HL-60/S4 treated with retinoic acid at 250 ng/mL for 4 days and 3 days (cell line): ENCODE data around the gene NCDN.

Source experiments
- in situ Hi-C: fragments of 300-500 bp; cut with MboI; formaldehyde crosslinking; loops from 2 replicates; pipeline ENCODE4 v1.7.0; 2022; ENCODE audit warnings: low sequenced_read_pairs

Gene NCDN

GRCh38 chr1:35557611-35558373 is at the start of gene NCDN:
TSS of gene NCDN (plus strand) at chr1:35557799. CDS start at chr1:35558191, 392 bp downstream.
- in situ Hi-C loops, result no loop called here

GRCh38 chr1:35507947-35508346 is 49.7 kb upstream of the NCDN start:
- in situ Hi-C loops, result no loop called here

GRCh38 chr1:35509558-35509957 is 48.0 kb upstream of the NCDN start:
- in situ Hi-C loops, result no loop called here

- in situ Hi-C loops, result no loop called here
Measured at GRCh38 chr1:35511305-35511704, 46.3 kb upstream of the NCDN start.

- in situ Hi-C loops, result no loop called here
Measured at GRCh38 chr1:35518183-35518582, 39.4 kb upstream of the NCDN start.

GRCh38 chr1:35519432-35519831 is 38.2 kb upstream of the NCDN start:
- in situ Hi-C loops, result no loop called here

- in situ Hi-C loops, result no loop called here
Measured at GRCh38 chr1:35524106-35524505, 33.5 kb upstream of the NCDN start.

- in situ Hi-C loops, result no loop called here
Measured at GRCh38 chr1:35530168-35530567, 27.4 kb upstream of the NCDN start.

- in situ Hi-C loops, result no loop called here
Measured at GRCh38 chr1:35530946-35531345, 26.7 kb upstream of the NCDN start.

- in situ Hi-C loops, result no loop called here
Measured at GRCh38 chr1:35531368-35531767, 26.2 kb upstream of the NCDN start.

GRCh38 chr1:35532497-35533223 is 24.9 kb upstream of the NCDN start:
- in situ Hi-C loops, result no loop called here

GRCh38 chr1:35533586-35533985 is 24.0 kb upstream of the NCDN start:
- in situ Hi-C loops, result no loop called here

GRCh38 chr1:35535243-35535642 is 22.4 kb upstream of the NCDN start:
- in situ Hi-C loops, result no loop called here

GRCh38 chr1:35536556-35537162 is 20.9 kb upstream of the NCDN start:
- in situ Hi-C loops, result no loop called here

GRCh38 chr1:35537806-35538205 is 19.8 kb upstream of the NCDN start:
- in situ Hi-C loops, result no loop called here

- in situ Hi-C loops, result no loop called here
Measured at GRCh38 chr1:35539073-35539823, 18.4 kb upstream of the NCDN start.

GRCh38 chr1:35539824-35540261 is 17.8 kb upstream of the NCDN start:
- in situ Hi-C loops, result no loop called here

- in situ Hi-C loops, result no loop called here
Measured at GRCh38 chr1:35544976-35545375, 12.6 kb upstream of the NCDN start.

GRCh38 chr1:35546614-35547013 is 11.0 kb upstream of the NCDN start:
- in situ Hi-C loops, result no loop called here

- in situ Hi-C loops, result no loop called here
Measured at GRCh38 chr1:35553851-35554250, 3.7 kb upstream of the NCDN start.
